ENCODE data around the gene PCDH15.

DNA sequence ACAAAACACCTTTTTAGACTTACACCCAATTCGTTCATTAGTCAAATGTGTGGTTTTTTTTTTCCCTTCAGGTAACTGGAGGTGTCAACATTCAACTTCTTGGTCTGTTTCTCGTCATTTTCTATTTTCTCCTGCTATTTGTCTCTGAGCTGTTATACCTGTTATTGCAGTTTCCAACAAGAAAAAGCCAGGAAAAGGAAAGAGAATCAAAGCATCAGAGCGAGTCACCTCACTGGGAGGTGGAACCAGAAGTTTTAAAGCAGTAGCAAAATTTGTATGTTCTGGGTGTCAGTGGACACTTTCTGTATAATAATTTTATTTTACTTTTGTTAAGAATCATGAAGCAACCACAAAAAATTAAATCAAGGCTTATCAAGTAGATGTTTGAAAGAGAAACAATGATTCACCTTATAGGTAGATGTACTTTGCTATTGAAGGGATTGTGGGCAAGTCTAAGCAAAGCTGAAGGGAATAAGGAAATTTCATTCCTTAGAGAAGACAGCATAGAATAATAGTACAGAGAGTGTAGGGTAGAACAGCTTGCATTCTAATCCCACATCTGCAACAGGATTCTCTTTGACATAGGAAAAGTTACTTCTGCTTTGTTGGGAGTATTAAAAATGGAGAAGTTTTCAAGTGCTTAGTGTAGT, 675.8 kb downstream of the PCDH15 start:
- no peak for TF ChIP-seq POLR2AphosphoS5 (IDR thresholded peaks at IDR 0.05)
- TF ChIP-seq, protein P1, sequence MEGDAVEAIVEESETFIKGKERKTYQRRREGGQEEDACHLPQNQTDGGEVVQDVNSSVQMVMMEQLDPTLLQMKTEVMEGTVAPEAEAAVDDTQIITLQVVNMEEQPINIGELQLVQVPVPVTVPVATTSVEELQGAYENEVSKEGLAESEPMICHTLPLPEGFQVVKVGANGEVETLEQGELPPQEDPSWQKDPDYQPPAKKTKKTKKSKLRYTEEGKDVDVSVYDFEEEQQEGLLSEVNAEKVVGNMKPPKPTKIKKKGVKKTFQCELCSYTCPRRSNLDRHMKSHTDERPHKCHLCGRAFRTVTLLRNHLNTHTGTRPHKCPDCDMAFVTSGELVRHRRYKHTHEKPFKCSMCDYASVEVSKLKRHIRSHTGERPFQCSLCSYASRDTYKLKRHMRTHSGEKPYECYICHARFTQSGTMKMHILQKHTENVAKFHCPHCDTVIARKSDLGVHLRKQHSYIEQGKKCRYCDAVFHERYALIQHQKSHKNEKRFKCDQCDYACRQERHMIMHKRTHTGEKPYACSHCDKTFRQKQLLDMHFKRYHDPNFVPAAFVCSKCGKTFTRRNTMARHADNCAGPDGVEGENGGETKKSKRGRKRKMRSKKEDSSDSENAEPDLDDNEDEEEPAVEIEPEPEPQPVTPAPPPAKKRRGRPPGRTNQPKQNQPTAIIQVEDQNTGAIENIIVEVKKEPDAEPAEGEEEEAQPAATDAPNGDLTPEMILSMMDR (IDR thresholded peaks at IDR 0.05): no peak

All from prostate gland (tissue), 2 donors.